GM19023 (cell line): ENCODE results near the gene COL8A2.

ENCODE experiments used
- ATAC-seq: cut with Tn5 transposase; IDR thresholded peaks from one replicate; pipeline ENCODE4 v1.9.1; 2021; ENCODE audit warnings: mild to moderate bottlenecking, moderate library complexity; ENCODE audit not compliant: unreplicated experiment

The COL8A2 gene

GRCh38 chr1:36070349-36070748 is 54.7 kb downstream of the COL8A2 start:
- no peak for ATAC-seq

- ATAC-seq = no peak
These were observed 56.2 kb downstream of the COL8A2 start for GRCh38 chr1:36068866-36069265.

GRCh38 chr1:36067871-36068270 is 57.2 kb downstream of the COL8A2 start:
- ATAC-seq = no peak

- ATAC-seq = no peak
These were observed 62.7 kb downstream of the COL8A2 start for GRCh38 chr1:36062315-36062714.

GRCh38 chr1:36055706-36056105 is 69.3 kb downstream of the COL8A2 start:
- no peak for ATAC-seq

GRCh38 chr1:36053978-36054377 is 71.0 kb downstream of the COL8A2 start:
- ATAC-seq = no peak

- ATAC-seq = no peak
These were observed 73.2 kb downstream of the COL8A2 start for GRCh38 chr1:36051821-36052220.
